HG02981 (cell line): ENCODE measurements around the gene ITGAE.
A peak's percentile ranks its signal among the peaks of the same experiment; 100 is the strongest.
"Not testable (repeated sequence)": the region's sequence is repeated elsewhere in the genome, so short reads cannot be mapped to it uniquely, and the experiment has no call there.

Experiments
- ATAC-seq: cut with Tn5 transposase; IDR thresholded peaks from one replicate; pipeline ENCODE4 v1.9.1; 2021; ENCODE audit warnings: mild to moderate bottlenecking, moderate library complexity; ENCODE audit not compliant: unreplicated experiment

Gene ITGAE, protein sequence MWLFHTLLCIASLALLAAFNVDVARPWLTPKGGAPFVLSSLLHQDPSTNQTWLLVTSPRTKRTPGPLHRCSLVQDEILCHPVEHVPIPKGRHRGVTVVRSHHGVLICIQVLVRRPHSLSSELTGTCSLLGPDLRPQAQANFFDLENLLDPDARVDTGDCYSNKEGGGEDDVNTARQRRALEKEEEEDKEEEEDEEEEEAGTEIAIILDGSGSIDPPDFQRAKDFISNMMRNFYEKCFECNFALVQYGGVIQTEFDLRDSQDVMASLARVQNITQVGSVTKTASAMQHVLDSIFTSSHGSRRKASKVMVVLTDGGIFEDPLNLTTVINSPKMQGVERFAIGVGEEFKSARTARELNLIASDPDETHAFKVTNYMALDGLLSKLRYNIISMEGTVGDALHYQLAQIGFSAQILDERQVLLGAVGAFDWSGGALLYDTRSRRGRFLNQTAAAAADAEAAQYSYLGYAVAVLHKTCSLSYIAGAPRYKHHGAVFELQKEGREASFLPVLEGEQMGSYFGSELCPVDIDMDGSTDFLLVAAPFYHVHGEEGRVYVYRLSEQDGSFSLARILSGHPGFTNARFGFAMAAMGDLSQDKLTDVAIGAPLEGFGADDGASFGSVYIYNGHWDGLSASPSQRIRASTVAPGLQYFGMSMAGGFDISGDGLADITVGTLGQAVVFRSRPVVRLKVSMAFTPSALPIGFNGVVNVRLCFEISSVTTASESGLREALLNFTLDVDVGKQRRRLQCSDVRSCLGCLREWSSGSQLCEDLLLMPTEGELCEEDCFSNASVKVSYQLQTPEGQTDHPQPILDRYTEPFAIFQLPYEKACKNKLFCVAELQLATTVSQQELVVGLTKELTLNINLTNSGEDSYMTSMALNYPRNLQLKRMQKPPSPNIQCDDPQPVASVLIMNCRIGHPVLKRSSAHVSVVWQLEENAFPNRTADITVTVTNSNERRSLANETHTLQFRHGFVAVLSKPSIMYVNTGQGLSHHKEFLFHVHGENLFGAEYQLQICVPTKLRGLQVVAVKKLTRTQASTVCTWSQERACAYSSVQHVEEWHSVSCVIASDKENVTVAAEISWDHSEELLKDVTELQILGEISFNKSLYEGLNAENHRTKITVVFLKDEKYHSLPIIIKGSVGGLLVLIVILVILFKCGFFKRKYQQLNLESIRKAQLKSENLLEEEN

GRCh38 chr17:3800362-3801271, at the start of gene ITGAE:
Gene ITGAE (minus strand): TSS chr17:3801188. CDS start chr17:3801144, 44 bp downstream.
- ATAC-seq, result no peak

- ATAC-seq, result no peak
Measured at GRCh38 chr17:3848229-3848835, 47.3 kb upstream of the ITGAE start.

DNA sequence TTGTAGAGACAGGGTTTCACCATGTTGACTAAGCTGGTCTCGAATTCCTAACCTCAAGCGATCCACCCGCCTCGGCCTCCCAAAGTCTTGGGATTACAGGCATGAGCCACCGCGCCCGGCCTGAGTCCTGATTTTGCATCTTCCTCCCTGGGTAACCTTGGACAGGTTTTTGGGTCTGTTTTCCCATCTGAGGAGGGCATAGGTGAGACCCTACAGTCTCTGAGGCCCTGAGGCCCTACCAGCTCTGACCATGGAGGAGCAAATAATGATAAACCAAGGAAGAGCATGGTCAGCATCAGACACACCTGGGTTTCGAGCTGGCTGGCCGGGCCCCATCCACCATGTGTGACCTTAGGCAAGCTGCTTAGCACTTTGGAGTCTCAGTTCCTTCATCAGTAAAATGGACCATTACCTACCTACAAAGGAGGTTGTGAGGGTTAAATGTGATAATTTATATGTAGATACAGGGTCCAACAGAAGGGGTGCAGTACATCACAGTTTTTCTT, 46.2 kb upstream of the ITGAE start:
- no peak for ATAC-seq

DNA sequence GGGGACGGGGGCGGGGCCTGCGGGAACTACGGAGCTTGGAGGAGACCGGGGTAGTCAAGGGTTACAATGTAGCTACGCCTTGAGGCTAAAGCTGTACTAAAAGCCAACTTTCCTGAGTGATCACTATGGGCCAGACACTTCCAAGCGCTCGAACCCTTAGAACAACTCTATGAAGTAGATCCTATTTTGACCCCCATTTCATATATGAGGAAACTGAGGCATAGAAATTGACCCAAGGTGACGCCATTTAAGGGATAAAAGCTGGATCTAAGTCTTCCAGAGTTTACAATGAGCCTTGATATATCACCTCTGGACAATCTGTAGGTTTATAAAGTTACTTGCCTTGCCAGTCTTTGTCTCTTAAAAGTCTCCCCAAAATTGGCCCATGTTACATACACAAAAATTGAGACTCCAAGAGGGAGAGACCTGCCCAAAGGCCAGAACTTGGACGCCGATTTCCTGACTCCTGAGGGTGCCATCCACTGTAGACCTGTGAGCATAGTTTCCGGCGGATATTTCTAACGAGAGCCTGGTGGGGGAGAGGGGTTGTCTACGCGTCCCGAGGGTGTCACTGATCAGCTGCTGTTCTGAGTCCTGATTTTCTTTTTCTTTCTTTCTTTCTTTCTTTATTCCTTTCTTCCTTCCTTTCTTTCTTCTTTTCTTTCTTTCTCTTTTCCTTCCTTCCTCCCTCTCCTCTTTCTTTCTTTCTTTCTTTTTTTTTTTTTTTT, 45.6 kb upstream of the ITGAE start:
- ATAC-seq, result no peak

GRCh38 chr17:3845621-3846436, 44.8 kb upstream of the ITGAE start, which contains the start of gene NCBP3:
Gene NCBP3 (minus strand): TSS chr17:3846246. CDS start chr17:3846223, 23 bp downstream.
- peak; percentile 87 for ATAC-seq

DNA sequence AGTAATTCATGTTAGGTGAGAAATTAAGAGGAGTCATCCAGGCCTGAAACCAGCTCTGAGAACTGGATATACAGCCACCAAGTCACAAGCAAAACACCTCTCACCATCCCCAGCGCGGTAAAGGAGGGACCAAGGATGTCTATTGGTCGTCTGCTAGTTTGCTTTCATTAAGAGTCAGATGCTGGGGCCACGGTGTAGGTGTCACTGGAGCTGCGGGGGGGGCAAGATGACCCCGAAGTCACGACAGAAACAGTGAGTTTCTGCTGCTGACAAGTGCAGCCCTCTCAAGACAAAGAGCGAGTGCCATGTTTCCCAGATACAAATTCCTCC, 44.3 kb upstream of the ITGAE start:
- ATAC-seq, result no peak

GRCh38 chr17:3844556-3844955, 43.6 kb upstream of the ITGAE start:
- ATAC-seq, result not testable (repeated sequence)

DNA sequence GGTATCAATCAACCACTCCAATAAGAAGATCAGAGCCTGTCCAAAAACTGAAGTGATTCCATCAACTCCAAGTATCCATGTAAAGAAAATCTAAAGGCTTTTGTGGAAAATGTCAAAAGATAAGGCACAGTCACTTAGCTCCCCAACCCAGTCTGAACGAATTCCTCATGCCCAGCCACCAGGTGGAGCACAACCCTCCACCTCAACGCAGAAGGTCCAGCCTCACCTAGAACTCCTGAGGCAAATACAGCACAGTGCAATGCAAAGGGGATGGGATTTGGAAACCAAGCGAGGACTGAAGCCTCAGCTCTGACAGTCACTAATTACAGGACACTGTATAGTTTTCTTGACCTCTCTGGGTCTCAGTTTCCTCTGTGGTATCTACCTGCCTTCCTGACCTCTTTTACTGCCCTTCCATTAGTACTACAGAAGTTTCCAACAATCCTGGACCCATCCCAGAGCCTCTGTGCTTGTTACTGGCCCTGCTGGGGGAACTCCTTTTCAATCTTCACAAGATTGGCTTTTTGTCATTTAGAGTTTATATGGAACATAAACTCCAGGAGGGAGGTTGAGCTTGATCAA, 43.0 kb upstream of the ITGAE start:
- no peak for ATAC-seq

DNA sequence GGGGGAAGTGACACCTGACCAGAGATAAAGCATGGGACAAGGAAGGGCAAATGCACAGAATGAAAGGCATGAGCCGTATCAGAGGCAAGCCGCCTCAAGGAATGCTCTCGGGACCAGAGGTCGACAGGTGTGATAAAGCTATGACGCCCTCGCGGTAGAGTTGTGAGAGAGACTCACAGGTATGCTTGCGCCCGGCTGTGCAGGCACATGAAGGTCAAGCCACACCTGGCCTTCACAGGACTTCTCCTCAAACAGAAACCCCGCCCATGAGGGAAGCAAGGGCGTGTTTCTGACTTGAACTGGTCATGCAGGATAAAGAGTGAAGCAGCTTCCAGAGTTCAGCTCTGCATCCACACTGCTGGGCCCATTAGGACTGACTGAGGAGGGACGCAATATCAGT, 37.2 kb upstream of the ITGAE start:
- no peak for ATAC-seq

- no peak for ATAC-seq
Measured at GRCh38 chr17:3836551-3836950, 35.6 kb upstream of the ITGAE start.

GRCh38 chr17:3835410-3836229, 34.6 kb upstream of the ITGAE start:
- no peak for ATAC-seq

GRCh38 chr17:3834811-3835210, 33.8 kb upstream of the ITGAE start:
- no peak for ATAC-seq

- no peak for ATAC-seq
Measured at GRCh38 chr17:3828852-3829232, 27.9 kb upstream of the ITGAE start.

DNA sequence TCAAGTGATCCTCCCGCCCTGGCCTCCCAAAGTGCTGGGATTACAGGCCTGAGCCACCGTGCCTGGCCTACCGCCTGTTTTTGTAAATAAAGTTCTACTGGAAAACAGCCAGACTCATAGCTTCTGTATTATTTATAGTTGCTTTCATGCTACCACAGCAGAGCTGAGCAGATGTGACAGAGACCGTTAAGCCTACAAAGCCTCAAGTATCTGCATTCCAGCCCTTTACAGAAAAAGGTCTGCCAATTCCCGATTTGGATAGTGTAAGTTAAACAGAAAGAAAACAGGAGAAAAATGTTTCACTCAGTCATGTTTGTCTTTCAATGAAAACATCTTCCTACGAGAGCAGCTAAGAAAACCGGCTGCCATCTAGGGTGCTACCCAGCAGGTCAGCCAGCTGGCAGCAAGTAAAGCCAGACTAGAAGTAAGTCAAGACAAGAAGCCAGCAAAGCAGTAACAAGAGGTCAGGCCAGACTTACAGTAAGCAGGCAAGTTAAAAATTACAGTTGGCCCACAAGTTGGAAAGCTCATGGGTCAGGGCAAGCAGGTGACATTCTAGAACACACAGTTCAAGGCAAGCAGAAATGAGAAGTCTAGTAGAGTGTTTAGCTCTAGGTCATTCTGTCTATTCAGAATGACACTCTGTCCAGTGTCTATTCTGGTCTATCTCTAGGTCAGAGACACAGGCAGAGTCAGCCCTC, 27.3 kb upstream of the ITGAE start:
- no peak for ATAC-seq

- no peak for ATAC-seq
Measured at GRCh38 chr17:3827124-3827773, 26.3 kb upstream of the ITGAE start.

DNA sequence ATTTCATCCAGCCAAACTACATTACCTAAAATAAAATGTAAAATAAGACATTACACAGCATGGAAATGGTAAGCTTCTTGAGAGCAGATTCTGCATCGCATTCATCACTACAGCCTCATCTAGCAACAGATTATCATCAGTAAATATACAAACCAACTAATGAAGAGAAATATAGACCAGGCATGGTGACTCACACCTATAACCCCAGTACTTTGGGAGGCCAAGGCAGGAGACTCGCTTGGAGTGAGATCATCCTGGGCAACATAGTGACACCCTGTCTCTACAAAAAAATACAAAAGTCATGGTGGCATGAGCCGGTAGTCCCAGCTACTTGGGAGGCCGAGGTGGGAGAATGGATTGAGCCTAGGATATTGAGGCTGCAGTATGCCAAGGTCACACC, 25.2 kb upstream of the ITGAE start:
- ATAC-seq, result no peak
